ENCODE measurements around the gene CSGALNACT2.
"Not testable (repeated sequence)": the region's sequence is repeated elsewhere in the genome, so short reads cannot be mapped to it uniquely, and the experiment has no call there.

Gene CSGALNACT2

DNA sequence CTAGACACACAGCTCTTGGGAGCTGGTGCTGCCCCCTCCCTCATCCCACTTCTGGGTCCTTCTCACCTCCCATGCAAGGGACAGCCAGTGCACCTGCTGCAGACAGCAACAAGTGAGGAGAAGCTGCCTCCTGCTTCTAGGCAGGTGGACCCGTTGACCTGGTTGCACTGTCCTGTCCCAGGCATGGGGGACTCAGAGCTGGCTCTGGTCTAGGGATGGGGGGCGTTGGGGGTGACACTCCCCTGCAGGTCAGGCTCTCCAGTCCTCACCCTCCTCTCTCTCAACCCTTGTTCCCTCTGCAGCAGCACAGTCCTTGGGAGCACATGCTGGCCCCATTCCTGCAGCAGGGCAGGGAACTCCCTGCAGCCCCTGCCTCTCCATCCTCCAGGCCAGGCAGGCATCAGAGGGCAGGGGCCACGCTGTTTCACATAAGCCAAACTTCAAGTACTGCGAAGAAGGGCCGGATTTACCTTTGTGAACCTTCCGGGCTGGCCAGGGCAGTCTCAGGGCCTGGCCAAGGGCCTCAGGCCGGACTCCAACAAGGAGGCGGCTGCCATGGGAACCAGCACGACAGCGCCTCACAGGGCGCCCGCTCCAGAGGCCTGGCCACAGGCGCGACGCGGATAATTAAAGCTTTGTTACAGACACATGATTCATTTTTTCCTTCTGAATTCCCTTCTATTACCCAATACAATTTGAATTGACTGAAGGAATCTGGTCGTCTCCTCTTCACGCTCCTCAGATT lies 80.1 kb downstream of the CSGALNACT2 start:
- DNase-seq: no peak

DNA sequence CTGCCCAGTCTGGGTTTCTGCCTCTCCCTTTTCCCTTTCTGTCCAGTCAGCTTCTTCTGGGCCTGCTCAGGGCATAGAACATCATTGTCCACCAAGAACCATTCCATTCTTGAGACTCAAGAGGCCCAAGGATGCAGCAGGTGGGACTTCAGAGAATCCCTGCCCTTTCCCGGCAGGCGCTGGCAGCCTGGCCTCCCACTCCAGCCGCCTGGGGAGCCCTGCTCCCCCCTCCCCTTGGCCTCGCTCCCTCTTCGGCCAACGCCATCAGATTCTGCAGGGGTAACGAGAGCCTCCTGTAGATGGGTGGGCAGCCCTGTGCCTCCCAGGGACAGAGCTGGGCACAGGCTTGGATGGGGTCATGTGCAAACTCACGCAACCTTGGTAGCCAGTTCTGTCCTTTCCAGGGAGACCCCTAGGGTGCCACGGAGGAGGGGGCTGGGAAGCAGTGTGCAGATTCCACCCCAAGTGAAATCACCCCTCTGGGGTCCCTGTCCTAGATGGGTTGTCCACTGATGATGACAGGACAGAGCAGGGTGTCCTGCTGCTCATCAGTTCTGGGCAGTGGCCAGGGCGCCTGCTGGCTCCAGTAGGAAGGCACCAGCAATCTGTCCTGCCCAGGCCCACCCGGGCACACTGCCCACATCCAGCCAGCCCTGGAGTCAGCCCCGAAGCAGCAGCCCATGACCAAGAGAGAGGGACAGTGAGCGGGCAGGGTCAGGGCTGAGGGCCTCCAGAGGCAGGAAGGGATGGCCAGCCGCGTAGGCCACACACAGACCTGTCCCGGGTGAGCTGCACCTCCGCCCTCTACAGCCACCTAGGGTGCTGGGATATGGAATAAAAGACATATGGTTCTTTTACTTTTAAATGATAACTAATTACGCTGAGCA lies 80.9 kb downstream of the CSGALNACT2 start:
- no peak for DNase-seq

DNA sequence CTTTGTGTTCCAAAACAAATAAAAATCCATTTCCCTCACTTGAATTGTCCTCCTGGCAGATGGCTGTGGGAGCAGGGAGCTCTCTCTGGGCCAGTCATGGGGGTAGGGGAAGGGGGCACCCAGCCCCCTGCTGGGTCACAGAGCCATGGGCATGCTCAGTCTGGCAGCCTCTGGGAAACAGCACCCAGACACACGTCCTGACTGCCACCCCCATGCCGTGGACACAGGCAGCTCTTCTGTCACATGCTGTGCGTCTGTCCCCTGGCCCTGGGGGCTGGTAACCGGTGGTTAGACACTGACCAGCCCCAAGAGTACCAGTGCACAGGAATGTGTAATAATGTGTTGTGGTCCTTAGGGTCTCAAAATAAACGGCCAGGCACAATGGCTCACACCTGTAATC lies 81.6 kb downstream of the CSGALNACT2 start:
- DNase-seq: no peak

DNA sequence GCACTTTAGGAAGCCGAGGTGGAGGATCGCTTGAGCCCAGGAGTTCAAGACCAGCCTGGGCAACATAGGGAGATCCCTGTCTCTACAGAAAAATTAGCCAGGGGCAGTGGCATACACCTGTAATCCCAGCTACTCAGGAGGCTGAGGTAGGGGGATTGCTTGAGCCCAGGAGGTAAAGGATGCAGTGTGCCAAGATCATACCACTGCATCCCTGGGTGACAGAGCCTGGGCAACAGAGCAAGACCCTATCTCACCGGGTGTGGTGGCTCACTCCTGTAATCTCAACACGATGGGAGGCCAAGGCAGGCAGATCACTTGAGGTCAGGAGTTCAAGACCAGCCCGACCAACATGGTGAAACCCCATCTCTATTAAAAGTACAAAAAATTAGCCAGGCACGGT lies 82.0 kb downstream of the CSGALNACT2 start:
- not testable (repeated sequence) for DNase-seq

DNA sequence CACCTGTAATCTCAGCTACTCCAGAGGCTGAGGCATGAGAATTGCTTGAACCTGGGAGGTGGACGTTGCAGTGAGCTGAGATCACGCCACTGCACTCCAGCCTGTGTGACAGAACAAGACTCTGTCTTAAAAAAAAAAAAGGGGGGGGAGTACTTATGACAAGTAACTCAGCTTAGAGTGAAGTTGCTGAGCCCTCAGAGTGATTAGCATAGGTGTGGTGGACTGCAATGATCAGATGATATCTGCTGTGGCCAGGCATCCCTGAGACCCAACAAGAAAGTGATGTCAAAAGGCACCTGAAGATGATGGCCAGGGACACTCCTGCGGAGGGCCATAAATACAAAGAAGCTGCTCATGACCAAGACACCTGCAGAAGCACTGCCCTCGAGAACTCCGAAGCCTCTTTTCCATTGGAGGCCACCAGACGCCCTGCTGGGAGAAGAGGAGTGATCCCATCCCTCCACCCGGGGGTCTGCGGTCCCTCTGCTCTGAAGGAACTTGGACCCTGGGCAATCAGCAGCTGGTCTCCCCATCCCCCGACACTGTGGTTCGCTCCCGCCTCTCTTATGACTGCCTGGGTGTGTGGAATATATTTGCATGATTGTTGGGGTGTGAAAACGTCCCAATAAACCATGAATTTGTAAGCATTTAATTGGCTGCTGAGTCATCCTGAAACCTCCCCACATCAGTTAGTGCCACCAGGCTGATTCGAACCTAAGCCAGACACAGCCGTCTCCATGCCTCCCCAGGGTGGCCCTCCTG lies 82.6 kb downstream of the CSGALNACT2 start:
- DNase-seq: no peak

DNA sequence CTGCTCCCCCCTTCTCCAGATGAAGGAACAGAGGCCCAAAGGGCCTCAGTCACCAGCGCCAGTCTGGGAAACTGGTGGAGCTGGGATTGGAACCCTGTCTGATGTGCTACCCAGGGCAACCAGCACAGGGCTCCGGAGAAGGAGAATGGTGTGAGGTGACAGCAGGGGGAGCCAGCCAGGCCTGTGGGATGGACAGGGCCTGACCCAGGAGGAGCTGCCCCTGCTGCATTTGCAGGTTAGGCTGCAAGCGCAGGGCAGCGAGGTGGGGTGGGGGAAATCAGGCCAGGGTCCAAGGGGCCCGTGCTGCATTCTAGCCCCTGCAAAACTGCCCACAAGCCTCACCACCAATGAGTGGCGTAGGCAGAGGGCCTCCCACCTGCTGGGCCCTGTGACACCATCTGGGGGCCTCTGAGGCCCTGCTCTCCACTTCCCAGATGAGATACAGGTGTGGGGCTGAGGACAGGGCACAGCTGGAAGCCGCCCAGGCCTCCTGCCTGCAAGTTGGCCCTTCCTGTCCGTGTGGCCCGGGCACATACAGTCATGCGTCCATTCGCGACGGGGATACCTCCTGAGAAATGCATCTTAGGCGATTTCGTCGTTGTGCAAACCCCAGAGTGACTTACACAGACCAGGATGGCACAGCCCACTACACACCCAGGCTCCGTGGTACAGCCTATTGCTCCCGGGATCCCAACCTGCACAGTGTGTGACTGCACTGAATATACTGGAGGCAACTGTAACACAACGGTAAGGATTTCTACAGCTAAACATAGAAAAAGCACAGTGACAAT lies 83.4 kb downstream of the CSGALNACT2 start:
- no peak for DNase-seq

DNA sequence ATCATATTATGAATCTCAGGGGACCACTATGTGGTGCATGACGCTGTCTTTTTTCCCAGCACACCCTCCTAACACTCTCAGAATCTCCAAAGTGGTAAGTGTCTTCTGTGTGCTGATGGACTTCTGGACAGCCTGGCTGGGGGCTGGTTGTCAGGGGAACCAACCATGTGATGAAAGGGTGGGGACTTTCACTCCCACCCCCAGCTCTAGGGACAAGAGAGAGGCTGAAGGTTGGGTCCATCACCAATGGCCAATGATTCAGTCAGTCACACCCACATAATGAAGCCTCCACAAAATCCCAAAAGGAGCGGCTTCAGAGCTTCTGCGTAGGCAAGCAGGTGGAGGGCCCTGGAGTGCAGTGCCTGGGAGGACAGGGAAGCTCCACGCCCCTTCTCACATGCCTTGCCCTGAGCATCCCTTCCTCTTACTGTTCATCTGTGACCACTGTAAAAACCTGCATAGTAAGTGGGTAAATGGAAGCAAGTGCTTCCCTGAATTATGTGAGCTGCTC lies 84.0 kb downstream of the CSGALNACT2 start:
- no peak for DNase-seq

DNA sequence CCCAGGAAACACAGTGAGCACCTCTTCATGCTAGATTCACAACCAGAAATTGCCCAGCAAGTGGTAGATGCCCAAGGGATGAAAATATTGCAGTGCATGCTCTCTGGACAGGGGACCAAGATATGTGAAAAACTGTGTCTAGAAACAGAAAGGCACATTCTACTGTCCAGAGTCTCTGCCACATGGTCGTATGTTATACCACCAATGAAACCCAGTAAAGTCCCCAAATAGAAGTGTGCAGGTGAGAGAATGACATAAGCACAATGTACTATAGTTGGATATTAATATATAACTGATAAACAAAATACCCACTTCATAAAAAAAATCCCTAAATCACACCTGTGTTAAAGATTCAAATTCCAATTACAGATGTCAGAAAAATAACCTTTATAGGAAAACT lies 84.8 kb downstream of the CSGALNACT2 start:
- DNase-seq: no peak

DNA sequence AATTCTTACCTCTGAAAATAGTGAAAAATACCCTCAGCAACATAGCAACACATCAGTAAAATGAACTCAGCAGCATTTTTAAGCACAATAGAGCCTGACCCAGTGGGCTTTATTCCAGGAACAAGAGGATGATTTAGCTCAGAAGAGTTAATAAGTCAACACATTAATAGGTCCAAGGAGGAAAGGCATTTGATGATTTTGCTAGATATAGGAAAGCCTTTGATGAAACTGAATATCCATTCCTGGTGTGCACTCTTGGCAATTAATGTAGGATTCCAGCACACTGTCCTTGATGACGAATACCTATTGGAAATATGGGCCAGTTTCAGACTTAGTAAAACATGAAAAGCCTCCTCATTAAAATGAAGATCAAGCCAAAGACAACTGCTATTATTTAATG lies 86.1 kb downstream of the CSGALNACT2 start:
- no peak for DNase-seq

DNA sequence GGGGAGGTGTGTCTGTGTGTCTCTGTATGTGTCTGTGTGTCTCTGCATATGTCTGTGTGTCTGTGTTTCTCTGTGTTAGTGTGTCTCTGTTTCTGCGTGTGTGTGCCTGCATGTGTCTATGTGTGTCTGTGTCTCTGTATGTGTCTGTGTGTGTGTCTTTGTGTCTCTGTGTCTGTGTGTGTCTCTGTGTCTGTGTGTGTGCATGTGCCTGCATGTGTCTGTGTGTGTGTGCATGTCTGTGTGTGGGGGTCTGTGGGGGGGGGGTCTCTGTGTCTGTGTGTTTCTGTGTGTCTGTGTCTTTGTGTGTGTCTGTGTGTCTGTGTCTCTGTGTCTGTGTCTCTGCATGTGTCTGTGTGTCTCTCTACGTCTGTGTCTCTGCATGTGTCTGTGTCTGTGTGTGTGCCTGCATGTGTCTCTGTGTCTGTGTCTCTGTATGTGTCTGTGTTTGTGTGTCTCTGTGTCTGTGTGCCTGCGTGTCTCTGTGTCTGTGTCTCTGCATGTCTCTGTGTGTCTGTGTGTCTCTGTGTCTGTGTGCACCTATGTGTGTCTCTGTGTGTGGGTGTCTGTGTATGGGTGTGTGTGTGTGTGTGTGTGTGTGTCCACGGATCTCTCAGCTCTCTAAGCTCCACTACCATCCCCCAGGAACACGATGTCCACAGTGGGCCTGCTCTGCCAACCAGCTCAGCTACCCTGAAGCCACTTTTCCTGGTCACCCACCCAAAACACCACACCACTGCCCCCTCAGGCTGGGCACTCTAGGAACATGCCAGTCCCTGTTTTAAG lies 87.0 kb downstream of the CSGALNACT2 start:
- DNase-seq: no peak

DNA sequence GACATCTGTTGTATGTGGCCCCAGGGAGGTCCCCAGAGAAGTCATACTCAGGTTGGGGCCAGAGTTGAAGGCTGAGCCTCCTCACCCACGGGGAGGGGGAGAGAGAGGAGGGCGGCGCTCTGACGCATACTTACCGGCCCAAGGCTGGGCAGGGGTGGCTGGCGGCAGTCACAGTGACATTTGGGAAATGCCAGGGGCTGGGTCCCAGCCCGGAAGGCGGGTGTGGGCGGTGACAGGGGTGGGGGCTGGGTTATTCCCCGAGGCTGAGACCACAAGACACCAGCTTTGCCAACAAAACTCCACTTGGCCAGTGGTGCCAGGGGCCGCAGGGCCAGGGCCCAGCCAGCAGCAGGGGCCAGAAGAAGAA lies 87.5 kb downstream of the CSGALNACT2 start:
- DNase-seq: no peak

DNA sequence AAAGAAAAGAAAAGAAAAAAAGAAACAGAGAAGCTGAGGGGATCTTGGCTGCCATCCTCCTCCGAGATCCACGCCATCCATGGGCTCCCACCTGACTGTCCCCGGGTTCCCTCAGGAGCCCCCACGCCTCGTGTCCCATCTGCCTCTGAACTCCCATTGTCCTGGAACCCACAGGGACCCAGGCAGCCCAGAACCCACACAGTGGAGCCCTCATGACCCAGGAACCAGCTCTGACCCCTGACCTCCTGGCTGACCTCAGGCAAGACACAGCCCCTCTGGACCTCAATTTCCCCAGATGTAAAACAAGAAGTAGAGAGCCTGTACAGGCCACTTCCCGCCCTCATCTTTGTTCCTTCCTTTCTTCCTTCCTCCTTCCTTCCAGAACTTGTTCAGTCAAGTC lies 88.2 kb downstream of the CSGALNACT2 start:
- no peak for DNase-seq

DNA sequence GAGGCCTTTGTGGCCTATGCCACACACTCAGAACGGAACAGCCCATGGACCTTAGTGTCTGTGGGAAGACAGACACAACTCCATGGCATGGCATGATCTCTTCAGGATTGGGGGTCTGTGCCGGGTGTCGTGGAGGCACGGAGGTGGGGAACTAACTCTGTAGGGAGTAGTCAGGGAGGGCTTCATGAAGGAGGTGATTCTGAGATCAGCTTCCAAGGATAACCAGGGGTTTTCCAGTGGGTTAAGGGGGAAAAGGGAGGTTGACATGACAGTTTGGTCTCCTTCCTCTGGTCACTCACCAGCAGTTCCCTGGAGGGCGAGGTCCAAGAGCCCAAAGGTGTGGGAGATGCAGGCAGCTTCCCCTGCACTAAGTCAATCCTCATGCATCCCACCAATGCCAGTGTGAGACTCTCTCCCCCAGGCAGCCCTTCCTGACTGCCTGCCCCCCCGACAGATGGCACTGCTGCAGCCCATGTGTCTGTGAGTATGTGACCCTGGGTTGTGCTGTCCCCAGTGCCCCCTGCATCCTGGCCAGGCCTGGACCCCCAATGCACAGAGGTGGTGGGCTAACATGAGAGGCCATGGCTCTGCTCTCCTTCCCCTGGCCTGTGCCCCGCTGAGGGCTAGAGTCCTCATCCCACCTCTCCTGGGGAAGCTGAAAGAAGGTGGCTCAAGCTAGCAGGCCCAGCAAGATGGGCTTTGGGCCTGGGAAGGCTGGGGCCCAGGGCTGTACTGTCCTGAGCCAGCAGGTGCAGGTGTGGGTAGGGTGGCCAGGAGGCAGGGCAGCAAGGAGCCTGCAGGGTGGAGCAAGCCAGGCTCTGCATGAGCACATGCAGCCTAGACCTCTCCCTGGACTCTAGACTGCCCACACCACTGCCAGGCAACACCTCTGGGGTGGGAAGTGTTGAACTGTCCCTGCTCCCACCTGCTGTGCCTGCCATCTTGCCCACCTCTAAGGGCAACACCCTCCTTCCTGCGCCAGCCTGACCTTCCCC lies 88.9 kb downstream of the CSGALNACT2 start:
- no peak for DNase-seq

DNA sequence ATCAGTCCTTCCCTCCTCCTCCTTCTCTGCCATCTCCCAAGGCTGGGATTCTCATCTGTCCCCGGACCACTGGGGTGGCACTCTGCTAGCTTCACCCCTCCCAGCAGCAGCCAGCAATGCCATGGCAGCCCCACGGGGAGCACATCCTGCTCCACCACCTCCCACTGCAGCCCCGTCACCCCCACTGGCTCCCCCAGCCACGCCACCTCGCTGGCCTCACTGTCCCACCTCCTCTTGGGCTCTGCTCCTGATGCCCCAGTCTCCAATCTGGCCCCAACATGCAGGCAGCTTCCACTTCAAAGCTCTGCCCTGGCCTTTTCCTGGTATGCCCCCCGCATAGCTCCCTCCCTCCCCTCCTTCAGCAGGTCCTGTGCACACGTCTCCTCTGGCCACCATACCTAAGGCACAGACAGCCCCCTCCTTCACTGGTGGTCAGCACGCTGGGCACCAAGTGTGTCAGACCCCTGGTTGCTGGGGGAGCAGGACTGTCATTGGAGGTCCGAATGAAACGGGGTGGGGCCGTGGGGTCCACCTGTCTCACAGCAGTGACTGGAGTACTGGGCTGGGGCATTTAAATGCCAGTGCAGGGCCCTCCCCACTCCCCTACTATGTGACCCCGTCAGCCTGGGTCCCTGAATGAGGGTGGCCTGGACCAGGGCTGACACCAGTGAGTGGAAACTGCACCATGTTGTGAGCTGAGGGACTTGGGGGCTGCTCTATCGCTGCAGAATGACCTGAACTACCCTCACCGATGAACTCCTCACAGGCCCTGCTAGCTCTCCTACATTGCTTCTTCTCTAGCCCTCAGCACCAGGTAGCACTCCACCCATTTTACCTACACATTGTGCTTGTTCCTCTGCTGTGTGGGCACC lies 89.9 kb downstream of the CSGALNACT2 start:
- no peak for DNase-seq

DNA sequence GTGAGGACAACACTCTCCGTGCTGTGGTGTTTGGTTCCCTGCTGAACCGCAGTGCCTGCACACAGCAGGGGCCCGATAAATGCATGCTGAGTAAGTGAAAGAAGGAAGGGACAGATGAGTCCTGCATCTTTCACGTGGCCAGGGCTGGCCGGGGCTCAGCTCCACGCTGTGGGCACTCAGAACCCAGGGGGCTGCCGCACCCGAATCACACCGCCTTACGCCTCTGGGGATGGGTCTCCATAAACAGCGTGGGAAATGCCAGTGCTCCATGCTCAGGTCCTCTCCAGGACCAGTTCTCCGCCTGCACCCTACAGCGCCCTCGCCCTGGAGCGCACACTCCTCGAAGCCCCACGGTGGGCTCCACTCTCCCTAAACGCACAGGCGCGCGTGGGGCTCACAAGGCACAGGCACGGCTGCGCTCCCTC lies 90.5 kb downstream of the CSGALNACT2 start:
- no peak for DNase-seq

DNA sequence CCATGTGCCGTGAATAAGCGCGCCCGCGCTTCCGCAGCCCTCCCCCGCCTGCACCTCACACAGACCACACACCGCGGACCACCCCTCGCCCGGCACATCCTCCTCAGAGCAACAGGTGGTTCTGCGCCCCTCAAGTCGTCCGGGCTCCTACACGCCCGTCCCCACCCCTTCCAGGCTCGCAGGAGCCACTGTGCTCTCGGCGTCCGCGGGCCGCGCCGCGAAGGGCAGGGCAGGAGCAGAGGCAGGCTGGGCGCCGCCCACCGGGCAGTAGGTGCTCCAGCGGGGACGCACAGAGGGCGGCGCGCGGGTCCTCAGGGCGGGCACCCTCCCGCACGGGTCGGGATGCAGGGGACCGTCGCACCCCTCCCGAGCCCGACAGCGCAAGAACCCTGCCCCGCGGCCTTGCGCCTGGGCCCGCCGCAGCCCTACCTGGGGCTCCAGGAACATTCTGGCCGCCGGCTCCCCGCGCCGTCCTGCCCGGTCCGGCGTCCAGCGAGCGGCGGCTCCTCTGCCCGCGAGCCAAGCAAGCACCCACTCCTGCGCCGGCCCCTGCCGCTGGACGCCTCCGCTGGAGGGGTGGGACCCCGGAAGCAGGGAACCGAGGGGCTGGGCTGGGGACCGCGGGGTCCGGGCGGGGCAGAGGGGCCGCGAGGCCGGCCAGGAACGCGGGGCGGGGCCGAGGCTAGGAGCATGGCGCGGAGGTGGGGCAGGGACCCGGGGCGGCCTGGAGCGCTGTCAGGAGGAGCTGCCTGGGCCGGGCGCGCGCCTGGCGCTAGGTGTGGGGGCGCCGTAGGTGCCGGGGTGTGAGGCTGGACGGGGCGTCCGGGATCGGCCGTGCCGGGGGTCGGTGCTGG lies 91.2 kb downstream of the CSGALNACT2 start:
- DNase-seq: no peak

DNA sequence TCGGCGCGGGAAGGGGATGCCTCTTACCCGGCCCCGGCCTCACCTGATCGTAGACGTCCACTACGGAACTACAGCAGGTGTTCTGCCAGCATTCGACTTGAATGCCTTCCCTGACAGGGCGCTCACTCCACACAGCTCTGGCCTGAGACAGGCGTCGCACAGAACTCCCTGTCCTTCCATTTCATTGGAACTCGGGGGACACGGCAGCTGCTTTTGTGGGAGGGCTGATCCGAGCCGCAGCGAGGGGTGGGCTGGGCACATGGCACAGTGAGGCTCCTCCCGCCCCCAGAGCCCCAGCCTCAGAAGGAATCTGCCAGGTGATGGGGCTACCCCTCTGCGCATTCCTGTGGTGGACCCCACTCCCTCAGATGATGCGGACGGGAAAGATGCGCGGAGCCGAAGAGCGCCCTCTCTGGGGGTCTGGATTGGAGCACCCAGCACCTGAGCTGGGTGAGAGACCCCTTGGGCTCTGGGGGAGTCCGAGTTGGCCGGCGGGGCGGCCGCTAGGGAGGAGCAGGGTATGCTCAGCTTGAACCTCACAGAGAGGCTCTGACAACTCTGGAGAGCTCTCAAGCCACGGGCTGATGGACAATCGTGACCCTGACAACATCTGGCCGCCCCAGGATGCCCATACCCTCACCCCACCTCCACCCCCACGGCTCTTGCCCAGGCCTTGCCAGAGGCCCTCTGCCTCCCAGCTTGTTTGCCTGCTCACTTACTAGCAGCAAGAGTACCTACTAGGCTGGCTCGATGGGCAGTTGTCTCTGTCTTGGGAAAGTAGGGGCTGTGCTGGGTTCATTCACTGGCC lies 92.1 kb downstream of the CSGALNACT2 start:
- no peak for DNase-seq

All from GF-D8 (cell line).